Endothelial cell of umbilical vein (primary cell): ENCODE measurements around the gene TBL3.

Source experiments
- CTCF ChIP-seq, 2 donors: IDR thresholded peaks; 1 replicate in 1 of 2; 2 replicates in 1 of 2; pipeline ENCODE4 v1.5.1; 2011; ENCODE audit warnings: low read length in 2 of 2, mild to moderate bottlenecking in 2 of 2, moderate library complexity in 2 of 2, control low read depth in 1 of 2, inconsistent platforms in 1 of 2, low read depth in 1 of 2; ENCODE audit not compliant: insufficient read depth in 1 of 2; ENCODE audit errors: extremely low read depth in 1 of 2
- EZH2 ChIP-seq: IDR thresholded peaks from 2 replicates; pipeline ENCODE4 v1.6.1; 2012; ENCODE audit warnings: borderline replicate concordance, low read depth, mild to moderate bottlenecking, moderate library complexity, low read length, inconsistent platforms; ENCODE audit not compliant: severe bottlenecking
- FOS ChIP-seq: IDR thresholded peaks from 2 replicates; pipeline ENCODE4 v1.6.1; 2011; ENCODE audit warnings: mild to moderate bottlenecking, low read length, moderate library complexity, borderline replicate concordance; ENCODE audit not compliant: insufficient read depth
- GATA2 ChIP-seq: IDR thresholded peaks from 2 replicates; pipeline ENCODE4 v1.7.0; 2011; ENCODE audit warnings: low read depth, mild to moderate bottlenecking, moderate library complexity, mixed read lengths, low read length; ENCODE audit not compliant: insufficient read length, insufficient read depth
- JUN ChIP-seq: IDR thresholded peaks from 2 replicates; pipeline ENCODE4 v1.6.1; 2011; ENCODE audit warnings: borderline replicate concordance, low read depth; ENCODE audit not compliant: insufficient read length, insufficient read depth
- MAX ChIP-seq: IDR thresholded peaks from 2 replicates; pipeline ENCODE4 v1.6.1; 2011; ENCODE audit not compliant: insufficient read depth, insufficient read length
- POLR2A ChIP-seq: IDR thresholded peaks from 2 replicates; pipeline ENCODE4 v1.6.1; 2012; ENCODE audit warnings: low read depth, mild to moderate bottlenecking, control low read depth, low read length
- POLR2AphosphoS5 ChIP-seq: IDR thresholded peaks from 2 replicates; pipeline ENCODE4 v1.6.1; 2012; ENCODE audit warnings: low read depth, mild to moderate bottlenecking, control low read depth, low read length, moderate library complexity; ENCODE audit not compliant: insufficient read depth

- TF ChIP-seq CTCF (IDR thresholded peaks at IDR 0.05; ENCODE audit: extremely low read depth in 1 of 2, insufficient read depth in 1 of 2, low read depth in 1 of 2, low read length in 2 of 2) (no peak), POLR2A (no peak), POLR2AphosphoS5 (no peak), MAX (no peak), EZH2 (no peak), JUN (no peak), FOS (no peak), GATA2 (no peak)
Observed at GRCh38 chr16:1998360-1998835, 26.5 kb downstream of the TBL3 start.
